Right cardiac atrium (tissue), 5 donors: ENCODE results near the gene SF3A1. TPM values are rescaled to one million over a fixed set of nuclear protein-coding genes. Genes with fewer than 3 reads are reported as not detected.
A peak's percentile ranks its signal among the peaks of the same experiment; 100 is the strongest.

Experiments
- ATAC-seq, 2 donors: fragments of 200-7000 bp; cut with Tn5 transposase; one replicate each; pipeline versions ENCODE4 v1.8.0 to v1.9.1; 2020; ENCODE audit warnings: moderate library complexity in 2 of 2, mild to moderate bottlenecking in 1 of 2
- DNase-seq, 3 donors: peaks; one replicate each; pipeline ENCODE4 v3.0.0-alpha.2; 2020
- H3K27ac ChIP-seq: one replicate; pipeline ENCODE4 v1.5.1; 2013; ENCODE audit warnings: mild to moderate bottlenecking, low read length, control low read depth, moderate library complexity
- H3K27me3 ChIP-seq: one replicate; pipeline ENCODE4 v1.6.1; 2013; ENCODE audit not compliant: control insufficient read depth, insufficient read depth
- H3K4me1 ChIP-seq: one replicate; pipeline ENCODE4 v1.6.1; 2013; ENCODE audit warnings: low read length; ENCODE audit not compliant: control insufficient read depth, insufficient read depth
- H3K4me3 ChIP-seq: one replicate; pipeline ENCODE4 v1.5.1; 2013; ENCODE audit warnings: low read length, control low read depth
- H3K9me3 ChIP-seq: one replicate; pipeline ENCODE4 v1.6.1; 2013; ENCODE audit warnings: low read length; ENCODE audit not compliant: control insufficient read depth
- WGBS: extraction: QIAGEN DNeasy Blood & Tissue Kit; methylation state at CpG from one replicate; pipeline ENCODE4 v1.1.7; 2013; 5-methylcytosine and 5-hydroxymethylcytosine counted together
- intact Hi-C, 4 donors: fragments of 100-400 bp; cut with DNase I; formaldehyde crosslinking; loops; one replicate each; pipeline versions ENCODE4 v1.11.0 to v1.14.0; 2022 to 2023
- polyA plus RNA-seq: library from polyadenylated mRNA; stranded (reverse); fragments of 200-250 nt; gene quantifications from one replicate; pipeline ENCODE4 v1.2.3, GENCODE V29; 2013
- total RNA-seq, 4 donors: library from RNA; stranded (reverse); fragmentation: NEBNext Ultra II Directional; extraction: Animal tissue kit (Norgen Biotek cat#: 25700); gene quantifications; one replicate each; pipeline ENCODE4 v1.2.1, GENCODE V29; 2021
- donor health status: healthy with polysubstance abuse.
- donor health status: DM: no; HTN: yes; CAD: no.
- donor health status: DM: no; HTN: no; CAD: no.
- donor health status: DM: no; HTN: yes; CAD: no; lungs with severe emphysema.
- donor health status: DM: yes; HTN: yes; CAD: no.

Gene SF3A1
- total and polyA plus RNA-seq, 5 donors = 16.2 to 110 (median 107) TPM

GRCh38 chr22:30292069-30292970, 64.4 kb downstream of the SF3A1 start:
- no peak for ATAC-seq
- intact Hi-C loops = loop anchor here in 1 of 4 donors (5.0 kb wide), 1 partner anchor 40 kb away; no protein-coding TSS in a partner anchor
- DNase-seq = peak in 2 of 3 donors; percentile 63 to 65
- peak overlapping the region; percentile 9 for H3K27ac ChIP-seq
- H3K4me3 ChIP-seq = no peak overlapping the region
- WGBS = 91% methylated on average over 18 of the region's 18 CpGs
- peaks cover 14% of the 10 kb centered on the region for H3K4me1 ChIP-seq
- no peaks in the 10 kb centered on the region for H3K27me3 ChIP-seq
- no peaks in the 10 kb centered on the region for H3K9me3 ChIP-seq

GRCh38 chr22:30291058-30291892, 65.4 kb downstream of the SF3A1 start:
- no peaks in the 10 kb centered on the region for H3K9me3 ChIP-seq
- ATAC-seq (peak; percentile 47 to 66), DNase-seq (peak; percentile 90 to 94 (median 92))
- WGBS = 57% methylated on average over 13 of the region's 13 CpGs
- peaks cover 14% of the 10 kb centered on the region for H3K4me1 ChIP-seq
- intact Hi-C loops = loop anchor here in 1 of 4 donors (5.0 kb wide), 1 partner anchor 41 kb away; no protein-coding TSS in a partner anchor
- H3K27ac ChIP-seq = peak overlapping the region; percentile 97
- no peak overlapping the region for H3K4me3 ChIP-seq
- H3K27me3 ChIP-seq = no peaks in the 10 kb centered on the region

- Histone ChIP-seq H3K27ac (peak overlapping the region; percentile 97), H3K4me1 (peaks cover 14% of the 10 kb centered on the region), H3K9me3 (no peaks in the 10 kb centered on the region), H3K27me3 (no peaks in the 10 kb centered on the region), H3K4me3 (no peak overlapping the region)
- intact Hi-C loops = loop anchor here in 1 of 4 donors (5.0 kb wide), 1 partner anchor 42 kb away; no protein-coding TSS in a partner anchor
- DNase-seq (peak; percentile 48 to 78 (median 66)), ATAC-seq (peak; percentile 7 to 25)
- 33% methylated on average over 3 of the region's 3 CpGs for WGBS
These were observed 66.2 kb downstream of the SF3A1 start for GRCh38 chr22:30290342-30291057.

- no peaks in the 10 kb centered on the region for H3K9me3 ChIP-seq
- intact Hi-C loops = loop anchor here (5.0 kb wide), 4 partner anchors 37 to 97 kb away; partner anchors contain the start of genes RNF215 (in 3 of the 4), CCDC157 (in 1 of the 4), SF3A1 (in 1 of the 4) and TBC1D10A (in 1 of the 4)
- peak overlapping the region; percentile 97 for H3K27ac ChIP-seq
- DNase-seq (no peak), ATAC-seq (peak; percentile 1 to 2)
- H3K4me1 ChIP-seq = peaks cover 14% of the 10 kb centered on the region
- peak overlapping the region; percentile 75 for H3K4me3 ChIP-seq
- 15% methylated on average over 12 of the region's 12 CpGs for WGBS
- no peaks in the 10 kb centered on the region for H3K27me3 ChIP-seq
These were observed 66.7 kb downstream of the SF3A1 start for GRCh38 chr22:30289980-30290313.

- H3K9me3 ChIP-seq = no peaks in the 10 kb centered on the region
- H3K4me1 ChIP-seq = peaks cover 14% of the 10 kb centered on the region
- intact Hi-C loops = loop anchor here (5.0 kb wide), 3 partner anchors 38 to 98 kb away; partner anchors contain the start of genes RNF215 (in 3 of the 4), CCDC157 (in 1 of the 4), SF3A1 (in 1 of the 4) and TBC1D10A (in 1 of the 4)
- peak within 1 kb of the TSS; percentile 97 for H3K27ac ChIP-seq
- WGBS = under 1% methylated on average over 85 of the region's 85 CpGs
- no peaks in the 10 kb centered on the region for H3K27me3 ChIP-seq
- DNase-seq = peak; percentile 99 to 100 (median 99)
- ATAC-seq = peak; percentile 87 to 91
- peak within 1 kb of the TSS; percentile 75 for H3K4me3 ChIP-seq
These were observed 67.3 kb downstream of the SF3A1 start, which contains the start of gene CASTOR1 for GRCh38 chr22:30289141-30289979. Gene CASTOR1, minus strand, starts transcription at chr22:30289505. Its CDS starts 8 bp downstream, at chr22:30289497.

GRCh38 chr22:30288419-30289140, 68.1 kb downstream of the SF3A1 start:
- intact Hi-C loops = loop anchor here (5.0 kb wide), 3 partner anchors 39 to 99 kb away; partner anchors contain the start of genes RNF215 (in 3 of the 4), CCDC157 (in 1 of the 4), SF3A1 (in 1 of the 4) and TBC1D10A (in 1 of the 4)
- no peaks in the 10 kb centered on the region for H3K27me3 ChIP-seq
- H3K4me3 ChIP-seq = peak overlapping the region; percentile 75
- DNase-seq (no peak), ATAC-seq (no peak)
- H3K9me3 ChIP-seq = no peaks in the 10 kb centered on the region
- H3K27ac ChIP-seq = peak overlapping the region; percentile 81
- peaks cover 14% of the 10 kb centered on the region for H3K4me1 ChIP-seq
- WGBS = 13% methylated on average over 27 of the region's 27 CpGs

- ATAC-seq (peak; percentile 72 to 77), DNase-seq (peak; percentile 90 to 96 (median 96))
- Histone ChIP-seq H3K27me3 (no peaks in the 10 kb centered on the region), H3K9me3 (no peaks in the 10 kb centered on the region), H3K4me3 (peak overlapping the region; percentile 75), H3K4me1 (peaks cover 14% of the 10 kb centered on the region), H3K27ac (peak overlapping the region; percentile 81)
- intact Hi-C loops = loop anchor here (5.0 kb wide), 3 partner anchors 39 to 99 kb away; partner anchors contain the start of genes RNF215 (in 3 of the 4), CCDC157 (in 1 of the 4), SF3A1 (in 1 of the 4) and TBC1D10A (in 1 of the 4)
- 15% methylated on average over 5 of the region's 5 CpGs for WGBS
These were observed 68.9 kb downstream of the SF3A1 start for GRCh38 chr22:30287648-30288418.

- peaks cover 14% of the 10 kb centered on the region for H3K4me1 ChIP-seq
- no peak overlapping the region for H3K27ac ChIP-seq
- WGBS = 65% methylated on average over 31 of the region's 31 CpGs
- H3K27me3 ChIP-seq = no peaks in the 10 kb centered on the region
- ATAC-seq = no peak
- DNase-seq = peak; percentile 71 to 90 (median 89)
- H3K9me3 ChIP-seq = no peaks in the 10 kb centered on the region
- no peak overlapping the region for H3K4me3 ChIP-seq
- intact Hi-C loops = loop anchor here (5.0 kb wide), 3 partner anchors 40 to 100 kb away; partner anchors contain the start of genes RNF215 (in 3 of the 4), CCDC157 (in 1 of the 4), SF3A1 (in 1 of the 4) and TBC1D10A (in 1 of the 4)
These were observed 69.7 kb downstream of the SF3A1 start for GRCh38 chr22:30286813-30287647.
